Lung (tissue), 12 donors: ENCODE measurements around the gene HS6ST1. TPM values are rescaled to one million over a fixed set of nuclear protein-coding genes. Genes with fewer than 3 reads are reported as not detected.
A peak's percentile ranks its signal among the peaks of the same experiment; 100 is the strongest.

Experiments
- ATAC-seq: fragments of 200-7000 bp; cut with Tn5 transposase; one replicate; pipeline ENCODE4 v1.9.1; 2020; ENCODE audit warnings: moderate number of reproducible peaks; ENCODE audit not compliant: insufficient read depth, low FRiP score
- DNase-seq, 3 donors: peaks; one replicate each; pipeline ENCODE4 v3.0.0-alpha.2; 2013 to 2017
- H3K27ac ChIP-seq, 2 donors: one replicate each; pipeline ENCODE4 v1.5.1; 2013; ENCODE audit warnings: mild to moderate bottlenecking in 2 of 2, moderate library complexity in 2 of 2, control low read depth in 1 of 2, inconsistent platforms in 1 of 2, low read depth in 1 of 2, low read length in 1 of 2
- H3K27me3 ChIP-seq, 3 donors: one replicate each; pipeline ENCODE4 v1.5.1; 2013; ENCODE audit warnings: low read length in 2 of 3; ENCODE audit not compliant: control insufficient read depth in 3 of 3, insufficient read depth in 3 of 3
- H3K36me3 ChIP-seq, 4 donors: one replicate each; pipeline ENCODE4 v1.5.1; 2013; ENCODE audit warnings: low read length in 4 of 4, mild to moderate bottlenecking in 1 of 4, moderate library complexity in 1 of 4; ENCODE audit not compliant: control insufficient read depth in 4 of 4, insufficient read depth in 4 of 4
- H3K4me1 ChIP-seq, 5 donors: one replicate each; pipeline ENCODE4 v1.5.1; 2013; ENCODE audit warnings: low read length in 5 of 5, mild to moderate bottlenecking in 2 of 5, moderate library complexity in 1 of 5; ENCODE audit not compliant: control insufficient read depth in 5 of 5, insufficient read depth in 5 of 5
- H3K4me3 ChIP-seq: one replicate; pipeline ENCODE4 v1.5.1; 2013; ENCODE audit warnings: mild to moderate bottlenecking, control low read depth, moderate library complexity
- H3K9ac ChIP-seq, 2 donors: one replicate each; pipeline ENCODE4 v1.5.1; 2013; ENCODE audit warnings: low read length in 2 of 2, control low read depth in 1 of 2; ENCODE audit not compliant: insufficient read depth in 1 of 2
- H3K9me3 ChIP-seq, 4 donors: one replicate each; pipeline ENCODE4 v1.5.1; 2013; ENCODE audit warnings: low read length in 3 of 4, mild to moderate bottlenecking in 1 of 4, moderate library complexity in 1 of 4; ENCODE audit not compliant: control insufficient read depth in 4 of 4, insufficient read depth in 3 of 4
- WGBS, 2 donors: extraction: QIAGEN DNeasy Blood & Tissue Kit; methylation state at CpG; one replicate each; pipeline ENCODE4 v1.1.7; 2013; 5-methylcytosine and 5-hydroxymethylcytosine counted together
- polyA plus RNA-seq, 2 donors: library from polyadenylated mRNA; stranded (reverse); fragments of 200-250 nt; gene quantifications; one replicate each; pipeline ENCODE4 v1.2.1, GENCODE V29; 2013
- total RNA-seq, 2 donors: library from RNA; depleted of rRNA in 1 of 2; stranded (reverse); fragments of >200 nt in 1 of 2; gene quantifications; one replicate each; pipeline ENCODE4 v1.2.1, GENCODE V29; 2014 to 2021
- TF ChIP-seq, protein P1 (sequence below): IDR thresholded peaks from 2 replicates; pipeline ENCODE4 v1.5.1; 2012; ENCODE audit warnings: mild to moderate bottlenecking; ENCODE audit errors: control extremely low read depth, extremely low read depth
- donor health status: control.
- donor health status: control.
- donor health status: Bipolar disorder and iron deficiency.
- donor health status: healthy.
- donor health status: DM: yes; HTN: yes; CAD: no.

HS6ST1 gene
- total and polyA plus RNA-seq, 4 donors = 15.1 to 37.7 (median 29.1) TPM

DNA sequence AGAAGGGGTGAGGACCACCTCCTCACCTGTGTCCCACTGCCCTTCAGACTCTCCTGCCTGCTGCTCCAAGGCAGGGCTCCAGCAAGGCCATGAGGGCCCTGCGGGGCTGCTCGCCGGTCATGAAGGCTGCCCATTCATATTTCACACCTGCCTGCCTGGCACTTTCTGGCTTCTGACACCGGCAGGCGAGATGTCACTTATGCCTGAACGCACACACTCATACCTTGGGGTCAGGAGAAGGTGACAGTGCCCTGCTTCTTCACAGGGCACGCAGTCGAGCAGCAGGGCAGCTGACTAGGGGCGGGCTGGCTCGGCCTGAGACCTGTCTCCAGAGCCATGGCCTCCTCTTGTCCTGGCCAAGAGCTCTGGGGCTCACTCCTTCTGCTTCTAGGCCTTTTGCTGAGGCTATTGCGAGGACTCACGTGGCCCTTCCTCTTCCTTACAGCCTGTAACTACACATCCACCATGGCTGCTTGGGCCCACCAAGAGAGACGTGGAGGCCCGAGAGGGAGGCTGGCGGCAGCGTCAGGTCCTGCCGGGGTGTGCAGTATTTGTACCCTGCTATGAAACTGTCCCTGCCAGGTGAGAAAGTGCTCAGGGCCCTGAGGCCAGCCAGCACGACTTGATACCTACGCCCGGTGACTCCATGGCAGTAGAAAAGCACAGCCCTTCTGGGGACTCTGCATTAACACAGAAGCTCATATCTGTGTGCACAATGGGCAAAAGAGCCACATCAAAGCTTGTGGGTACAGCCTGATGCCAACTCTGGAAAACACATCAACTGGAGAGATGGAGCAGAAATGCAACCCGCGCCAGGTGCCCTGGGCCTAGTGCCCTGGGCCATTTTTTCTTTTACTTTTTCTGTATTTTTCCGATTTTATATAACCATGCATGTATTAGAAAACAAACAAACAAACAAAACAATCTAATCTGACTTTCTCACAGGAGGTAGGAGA lies 30.6 kb downstream of the HS6ST1 start:
- H3K27ac ChIP-seq = no peak overlapping the region
- ATAC-seq = no peak
- no peak overlapping the region for H3K4me3 ChIP-seq
- H3K27me3 ChIP-seq = no peaks in the 10 kb centered on the region
- TF ChIP-seq, protein P1, sequence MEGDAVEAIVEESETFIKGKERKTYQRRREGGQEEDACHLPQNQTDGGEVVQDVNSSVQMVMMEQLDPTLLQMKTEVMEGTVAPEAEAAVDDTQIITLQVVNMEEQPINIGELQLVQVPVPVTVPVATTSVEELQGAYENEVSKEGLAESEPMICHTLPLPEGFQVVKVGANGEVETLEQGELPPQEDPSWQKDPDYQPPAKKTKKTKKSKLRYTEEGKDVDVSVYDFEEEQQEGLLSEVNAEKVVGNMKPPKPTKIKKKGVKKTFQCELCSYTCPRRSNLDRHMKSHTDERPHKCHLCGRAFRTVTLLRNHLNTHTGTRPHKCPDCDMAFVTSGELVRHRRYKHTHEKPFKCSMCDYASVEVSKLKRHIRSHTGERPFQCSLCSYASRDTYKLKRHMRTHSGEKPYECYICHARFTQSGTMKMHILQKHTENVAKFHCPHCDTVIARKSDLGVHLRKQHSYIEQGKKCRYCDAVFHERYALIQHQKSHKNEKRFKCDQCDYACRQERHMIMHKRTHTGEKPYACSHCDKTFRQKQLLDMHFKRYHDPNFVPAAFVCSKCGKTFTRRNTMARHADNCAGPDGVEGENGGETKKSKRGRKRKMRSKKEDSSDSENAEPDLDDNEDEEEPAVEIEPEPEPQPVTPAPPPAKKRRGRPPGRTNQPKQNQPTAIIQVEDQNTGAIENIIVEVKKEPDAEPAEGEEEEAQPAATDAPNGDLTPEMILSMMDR = no peak
- no peak for DNase-seq
- H3K4me1 ChIP-seq = peaks cover 0 to 14% (median 0%) of the 10 kb centered on the region in 5 donors
- 93 to 96% methylated on average over 23 of the region's 23 CpGs for WGBS, 2 donors
- no peak overlapping the region for H3K9ac ChIP-seq
- H3K36me3 ChIP-seq = peaks cover 0 to 9% (median 3%) of the 10 kb centered on the region in 4 donors
- H3K9me3 ChIP-seq = no peaks in the 10 kb centered on the region

DNA sequence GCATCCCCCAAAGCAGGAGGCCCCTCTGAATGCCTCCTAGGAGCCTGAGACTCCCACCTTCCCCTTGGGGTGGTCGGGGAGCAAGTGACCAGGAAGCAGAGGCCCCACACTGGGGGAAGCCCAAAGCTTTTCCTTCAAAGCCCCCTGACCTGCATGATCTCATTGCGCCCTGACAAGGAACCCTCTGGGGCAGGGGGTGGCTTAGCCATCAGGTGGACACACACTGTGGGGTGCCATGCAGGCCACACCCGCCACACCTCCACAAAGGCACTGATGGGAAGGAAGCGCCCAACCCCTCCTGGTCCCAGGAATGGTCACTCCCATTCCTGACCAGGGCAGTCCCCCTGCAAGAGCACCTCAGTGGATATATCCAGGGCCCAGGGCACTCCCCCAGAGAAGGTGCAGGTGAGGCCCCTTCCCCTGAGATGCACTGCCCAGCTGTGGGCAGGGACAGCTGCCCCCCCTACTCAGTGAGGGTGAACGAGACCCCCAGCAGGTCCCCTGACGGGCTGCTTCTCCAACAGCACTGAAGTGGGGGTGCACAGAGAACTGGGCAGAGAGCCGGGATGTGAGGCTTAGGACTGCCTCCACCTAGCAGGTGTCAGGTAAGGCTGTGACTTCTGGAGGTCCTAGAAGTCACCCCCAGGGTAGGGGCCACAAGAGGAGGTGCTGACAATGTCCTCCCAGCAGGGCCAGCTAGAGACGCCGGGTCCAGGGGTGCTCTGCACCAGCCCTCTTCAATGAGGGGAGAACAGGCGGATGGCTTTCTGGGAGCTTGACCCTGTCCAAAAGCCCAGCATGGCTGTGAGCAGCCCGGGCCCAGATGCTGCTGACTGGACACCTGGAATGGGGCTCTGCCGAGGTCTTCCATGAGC lies 31.5 kb downstream of the HS6ST1 start:
- 93 to 94% methylated on average over 12 of the region's 12 CpGs for WGBS, 2 donors

DNA sequence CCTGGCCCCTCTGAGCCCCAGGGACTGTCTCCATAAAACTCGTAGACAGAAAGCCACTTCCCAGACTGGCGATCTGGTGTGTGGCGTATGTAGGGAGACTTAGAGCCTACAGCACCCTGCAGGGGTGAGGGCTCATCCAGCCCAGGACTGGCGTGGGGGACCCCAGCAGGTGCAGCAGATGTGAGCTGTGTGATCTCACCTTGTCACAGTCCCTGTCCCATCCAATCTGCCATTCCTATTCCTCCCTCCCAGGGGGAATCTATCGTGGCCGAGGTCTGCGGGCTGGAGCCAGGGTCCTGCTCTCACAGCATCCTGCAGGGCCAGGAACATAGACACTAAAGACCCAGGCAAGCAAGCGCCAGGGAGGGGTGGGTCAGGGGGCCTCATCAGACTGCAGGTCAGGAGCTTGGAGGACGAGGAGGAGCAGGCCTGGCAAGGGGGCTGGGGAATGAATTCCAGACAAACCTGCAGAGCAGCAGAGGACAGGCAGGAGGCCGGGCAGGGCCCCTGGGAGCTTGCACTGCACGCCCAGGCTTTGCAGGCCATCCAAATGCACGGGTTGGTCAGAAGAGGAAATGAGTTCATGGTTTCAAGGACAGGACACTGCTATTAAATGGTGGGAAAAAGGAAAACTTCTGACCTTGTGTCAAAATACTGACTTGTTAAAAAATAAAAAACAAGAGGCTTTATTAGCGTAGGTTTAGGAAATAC lies 32.5 kb downstream of the HS6ST1 start:
- H3K27me3 ChIP-seq = no peaks in the 10 kb centered on the region
- DNase-seq (peak in 1 of 3 donors; percentile 26), ATAC-seq (no peak)
- peaks cover 2 to 15% (median 4%) of the 10 kb centered on the region in 5 donors for H3K4me1 ChIP-seq
- no peak overlapping the region for H3K4me3 ChIP-seq
- no peak overlapping the region for H3K9ac ChIP-seq
- peaks cover 0 to 11% (median 3%) of the 10 kb centered on the region in 4 donors for H3K36me3 ChIP-seq
- TF ChIP-seq, protein P1 = no peak
- 82 to 88% methylated on average over 13 of the region's 13 CpGs for WGBS, 2 donors
- H3K9me3 ChIP-seq = no peaks in the 10 kb centered on the region
- H3K27ac ChIP-seq = no peak overlapping the region

More for the DNA sequence above, 31.5 kb downstream of the HS6ST1 start:
- H3K36me3 ChIP-seq = peaks cover 0 to 11% (median 3%) of the 10 kb centered on the region in 4 donors
- ATAC-seq = no peak
- no peaks in the 10 kb centered on the region for H3K9me3 ChIP-seq
- TF ChIP-seq, protein P1 = no peak
- H3K4me3 ChIP-seq = no peak overlapping the region
- no peaks in the 10 kb centered on the region for H3K27me3 ChIP-seq
- H3K27ac ChIP-seq = no peak overlapping the region
- no peak overlapping the region for H3K9ac ChIP-seq
- peaks cover 0 to 17% (median 4%) of the 10 kb centered on the region in 5 donors for H3K4me1 ChIP-seq
- DNase-seq = no peak
